HEK293 (cell line): Measurements from ENCODE around the gene DPCD.

Source experiments
- CTCF ChIA-PET: fragments of 350-600 bp; formaldehyde crosslinking; extraction: SDS; loops from one replicate; lab custom pipeline; 2021; ENCODE audit warnings: antibody characterized with exemption; lab: Yijun Ruan, JAX
- POLR2A ChIA-PET: fragments of 300-600 bp; formaldehyde crosslinking; extraction: SDS; loops from one replicate; lab custom pipeline; 2020; ENCODE audit warnings: antibody characterized with exemption, inconsistent platforms; lab: Yijun Ruan, JAX
- H3K27ac ChIP-seq: fragments of 200-500 bp; sonication (Bioruptor generic); 2 replicates; pipeline ENCODE4 v1.5.1; 2014; ENCODE audit warnings: low read depth, low read length, control low read depth, inconsistent platforms; ENCODE audit errors: extremely low read depth
- H3K36me3 ChIP-seq, 2 experiments: fragments of 200-500 bp in 1 of 2; sonication (Bioruptor generic) in 1 of 2; 1 replicate in 1 of 2; 2 replicates in 1 of 2; pipeline ENCODE4 v1.5.1; 2014 to 2017; ENCODE audit warnings: inconsistent platforms in 2 of 2, low read length in 2 of 2; ENCODE audit not compliant: control insufficient read depth in 2 of 2, insufficient read depth in 1 of 2
- H3K4me1 ChIP-seq: fragments of 200-500 bp; sonication (Bioruptor generic); 2 replicates; pipeline ENCODE4 v1.5.1; 2014; ENCODE audit warnings: mild to moderate bottlenecking, low read length, inconsistent platforms; ENCODE audit not compliant: control insufficient read depth, insufficient read depth
- H3K4me3 ChIP-seq: 2 replicates; pipeline ENCODE4 v1.5.1; 2011; ENCODE audit warnings: low read depth, mild to moderate bottlenecking, control low read depth, low read length, moderate library complexity
- H3K9me3 ChIP-seq: fragments of 200-500 bp; sonication (Bioruptor generic); 2 replicates; pipeline ENCODE4 v1.5.1; 2014; ENCODE audit warnings: low read depth, low read length, inconsistent platforms; ENCODE audit not compliant: control insufficient read depth, insufficient read depth
- BCL11B ChIP-seq: fragments of 450-650 bp; formaldehyde crosslinking; IDR thresholded peaks from 2 replicates; pipeline ENCODE4 v1.5.1; 2016; ENCODE audit warnings: low read depth, missing biosample characterization, missing genetic modification characterization
- CTCF ChIP-seq: fragments of 450-650 bp; formaldehyde crosslinking; IDR thresholded peaks from 2 replicates; pipeline ENCODE4 v1.5.1; 2016; ENCODE audit warnings: missing biosample characterization, missing genetic modification characterization
- EGR2 ChIP-seq: fragments of 450-650 bp; formaldehyde crosslinking; IDR thresholded peaks from 2 replicates; pipeline ENCODE4 v1.5.1; 2016; ENCODE audit warnings: low read depth, missing biosample characterization, missing genetic modification characterization
- GLI4 ChIP-seq: fragments of 450-650 bp; formaldehyde crosslinking; IDR thresholded peaks from 2 replicates; pipeline ENCODE4 v1.5.1; 2016; ENCODE audit warnings: missing biosample characterization, missing genetic modification characterization
- KLF10 ChIP-seq: fragments of 450-650 bp; IDR thresholded peaks from 2 replicates; pipeline ENCODE4 v1.5.1; 2018; ENCODE audit warnings: missing biosample characterization, mild to moderate bottlenecking, missing genetic modification characterization
- MYNN ChIP-seq: fragments of 450-650 bp; formaldehyde crosslinking; IDR thresholded peaks from 2 replicates; pipeline ENCODE4 v1.5.1; 2016; ENCODE audit warnings: missing biosample characterization, missing genetic modification characterization, borderline replicate concordance
- RBAK ChIP-seq: fragments of 450-650 bp; formaldehyde crosslinking; IDR thresholded peaks from 2 replicates; pipeline ENCODE4 v1.5.1; 2016; ENCODE audit warnings: missing biosample characterization, missing genetic modification characterization
- ZFHX2 ChIP-seq: fragments of 450-650 bp; formaldehyde crosslinking; conservative IDR thresholded peaks from 2 replicates; pipeline ENCODE4 v1.5.1; 2016; ENCODE audit warnings: missing biosample characterization, missing genetic modification characterization
- ZFP3 ChIP-seq: fragments of 450-650 bp; formaldehyde crosslinking; IDR thresholded peaks from 2 replicates; pipeline ENCODE4 v1.5.1; 2016; ENCODE audit warnings: low read depth, missing biosample characterization, missing genetic modification characterization
- ZNF114 ChIP-seq: fragments of 450-650 bp; formaldehyde crosslinking; IDR thresholded peaks from 2 replicates; pipeline ENCODE4 v1.5.0; 2017; ENCODE audit warnings: missing biosample characterization, missing genetic modification characterization
- ZNF155 ChIP-seq: fragments of 450-650 bp; formaldehyde crosslinking; IDR thresholded peaks from 2 replicates; pipeline ENCODE4 v1.5.1; 2016; ENCODE audit warnings: missing biosample characterization, missing genetic modification characterization
- ZNF157 ChIP-seq: fragments of 450-650 bp; formaldehyde crosslinking; IDR thresholded peaks from 2 replicates; pipeline ENCODE4 v1.5.1; 2016; ENCODE audit warnings: missing biosample characterization, missing genetic modification characterization
- ZNF16 ChIP-seq: fragments of 450-650 bp; formaldehyde crosslinking; IDR thresholded peaks from 2 replicates; pipeline ENCODE4 v1.5.1; 2016; ENCODE audit warnings: low read depth, missing biosample characterization, missing genetic modification characterization
- ZNF580 ChIP-seq: fragments of 450-650 bp; formaldehyde crosslinking; IDR thresholded peaks from 2 replicates; pipeline ENCODE4 v1.5.1; 2016; ENCODE audit warnings: missing biosample characterization, missing genetic modification characterization
- ZNF621 ChIP-seq: fragments of 450-650 bp; formaldehyde crosslinking; IDR thresholded peaks from 2 replicates; pipeline ENCODE4 v1.5.1; 2017; ENCODE audit warnings: missing biosample characterization, missing genetic modification characterization
- ZNF626 ChIP-seq: fragments of 450-650 bp; sonication (Bioruptor Pico); formaldehyde crosslinking; IDR thresholded peaks from 2 replicates; pipeline ENCODE4 v1.5.1; 2018; ENCODE audit warnings: missing biosample characterization, missing genetic modification characterization, inconsistent platforms
- ZNF660 ChIP-seq: fragments of 450-650 bp; IDR thresholded peaks from 2 replicates; pipeline ENCODE4 v1.5.1; 2018; ENCODE audit warnings: missing biosample characterization, mild to moderate bottlenecking, missing genetic modification characterization
- ZNF707 ChIP-seq: fragments of 450-650 bp; formaldehyde crosslinking; IDR thresholded peaks from 2 replicates; pipeline ENCODE4 v1.5.1; 2016; ENCODE audit warnings: missing biosample characterization, missing genetic modification characterization
- ZNF776 ChIP-seq: fragments of 450-650 bp; formaldehyde crosslinking; IDR thresholded peaks from 2 replicates; pipeline ENCODE4 v1.5.0; 2017; ENCODE audit warnings: missing biosample characterization, missing genetic modification characterization, borderline replicate concordance
- ZNF785 ChIP-seq: fragments of 450-650 bp; formaldehyde crosslinking; IDR thresholded peaks from 2 replicates; pipeline ENCODE4 v1.5.1; 2016; ENCODE audit warnings: missing biosample characterization, missing genetic modification characterization
- ZNF792 ChIP-seq: fragments of 450-650 bp; formaldehyde crosslinking; IDR thresholded peaks from 2 replicates; pipeline ENCODE4 v1.5.1; 2016; ENCODE audit warnings: missing biosample characterization, missing genetic modification characterization
- ZSCAN30 ChIP-seq: fragments of 450-650 bp; IDR thresholded peaks from 2 replicates; pipeline ENCODE4 v1.5.1; 2018; ENCODE audit warnings: missing biosample characterization, mild to moderate bottlenecking, missing genetic modification characterization, moderate library complexity

DPCD gene

GRCh38 chr10:101617102-101617823, 29.1 kb downstream of the DPCD start:
- ChIA-PET CTCF (interaction anchor here (0.8 to 1.3 kb wide), 4 partner anchors 15 to 139 kb away, joined by 3 to 5 read pairs (median 4); partner anchors contain the start of genes DPCD and POLL), POLR2A (no interaction called here)
- peaks cover 0 to 17% of the 10 kb centered on the region in 2 experiments; a peak in 2 of 3 replicates for H3K36me3 ChIP-seq
- TF ChIP-seq CTCF (tag by site-specific recombination) = peak; percentile 24; the same call in 1 of the 2 replicates
- TF ChIP-seq ZFHX2 = peak; percentile 96
- TF ChIP-seq EGR2 (tag by site-specific recombination) = peak; percentile 90
- TF ChIP-seq ZNF580 (tag by site-specific recombination) = no peak
- H3K4me1 ChIP-seq = no peaks in the 10 kb centered on the region
- H3K9me3 ChIP-seq = no peaks in the 10 kb centered on the region
- H3K4me3 ChIP-seq = no peak overlapping the region
- no peak overlapping the region for H3K27ac ChIP-seq

GRCh38 chr10:101617824-101618568, 29.9 kb downstream of the DPCD start:
- H3K4me3 ChIP-seq = no peak overlapping the region
- TF ChIP-seq ZNF16 = no peak
- no peak for TF ChIP-seq ZNF785 (tag by site-specific recombination)
- TF ChIP-seq ZFP3 (tag by site-specific recombination) = no peak
- no peak for TF ChIP-seq EGR2 (tag by site-specific recombination)
- no peak for TF ChIP-seq KLF10 (tag by site-specific recombination)
- no peak for TF ChIP-seq ZNF707 (tag by site-specific recombination)
- no peak for TF ChIP-seq ZNF792
- no peak for TF ChIP-seq ZNF155
- TF ChIP-seq ZNF660 (tag by site-specific recombination) = no peak
- TF ChIP-seq ZNF114 (tag by site-specific recombination) = no peak
- no peak for TF ChIP-seq BCL11B (tag by site-specific recombination)
- no peak for TF ChIP-seq ZNF157 (tag by site-specific recombination)
- TF ChIP-seq ZNF776 (tag by site-specific recombination) = no peak
- TF ChIP-seq RBAK (tag by site-specific recombination) = no peak
- no peak for TF ChIP-seq GLI4 (tag by site-specific recombination)
- no peak for TF ChIP-seq MYNN (tag by site-specific recombination)
- TF ChIP-seq ZNF621 (tag by site-specific recombination) = no peak
- no peak for TF ChIP-seq ZSCAN30 (tag by site-specific recombination)
- TF ChIP-seq ZNF626 = no peak
- TF ChIP-seq, all 188 proteins: peak for 0
- Histone ChIP-seq H3K9me3 (no peaks in the 10 kb centered on the region), H3K36me3 (peaks cover 0 to 15% of the 10 kb centered on the region in 2 experiments; a peak in 2 of 3 replicates), H3K4me1 (no peaks in the 10 kb centered on the region), H3K27ac (no peak overlapping the region)
- ChIA-PET POLR2A (no interaction called here), CTCF (interaction anchor here (1.1 to 1.3 kb wide), 3 partner anchors 16 to 132 kb away, joined by 3 to 5 read pairs (median 3); partner anchors contain the start of genes DPCD and POLL)
